ENCODE data around the gene WHRN.

DNA sequence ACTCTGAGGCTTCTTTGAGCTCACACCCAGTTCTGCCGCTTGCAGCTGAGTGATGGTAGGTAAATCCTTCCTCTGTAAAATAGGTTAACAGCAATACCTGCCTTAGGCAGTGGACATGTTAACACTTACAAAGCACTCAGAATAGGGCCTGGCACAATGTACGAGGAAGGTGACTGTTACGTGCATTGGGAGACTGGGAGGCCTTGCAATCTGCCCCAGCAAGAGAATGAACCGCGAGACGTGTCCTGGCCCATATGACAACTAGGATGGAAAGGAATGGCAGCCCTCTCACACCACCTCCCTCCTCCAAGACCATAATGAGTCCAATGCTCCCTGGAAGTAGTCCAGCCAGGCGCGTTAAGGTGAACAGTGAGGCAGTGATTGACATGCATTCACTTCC is 94.4 kb downstream of the WHRN start:
- TF ChIP-seq, protein P1, sequence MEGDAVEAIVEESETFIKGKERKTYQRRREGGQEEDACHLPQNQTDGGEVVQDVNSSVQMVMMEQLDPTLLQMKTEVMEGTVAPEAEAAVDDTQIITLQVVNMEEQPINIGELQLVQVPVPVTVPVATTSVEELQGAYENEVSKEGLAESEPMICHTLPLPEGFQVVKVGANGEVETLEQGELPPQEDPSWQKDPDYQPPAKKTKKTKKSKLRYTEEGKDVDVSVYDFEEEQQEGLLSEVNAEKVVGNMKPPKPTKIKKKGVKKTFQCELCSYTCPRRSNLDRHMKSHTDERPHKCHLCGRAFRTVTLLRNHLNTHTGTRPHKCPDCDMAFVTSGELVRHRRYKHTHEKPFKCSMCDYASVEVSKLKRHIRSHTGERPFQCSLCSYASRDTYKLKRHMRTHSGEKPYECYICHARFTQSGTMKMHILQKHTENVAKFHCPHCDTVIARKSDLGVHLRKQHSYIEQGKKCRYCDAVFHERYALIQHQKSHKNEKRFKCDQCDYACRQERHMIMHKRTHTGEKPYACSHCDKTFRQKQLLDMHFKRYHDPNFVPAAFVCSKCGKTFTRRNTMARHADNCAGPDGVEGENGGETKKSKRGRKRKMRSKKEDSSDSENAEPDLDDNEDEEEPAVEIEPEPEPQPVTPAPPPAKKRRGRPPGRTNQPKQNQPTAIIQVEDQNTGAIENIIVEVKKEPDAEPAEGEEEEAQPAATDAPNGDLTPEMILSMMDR (IDR thresholded peaks at IDR 0.05), result no peak
- TF ChIP-seq EZH2 (IDR thresholded peaks at IDR 0.05) (no peak), EZH2phosphoT487 (IDR thresholded peaks at IDR 0.05) (no peak)
